MM.1S (cell line): ENCODE measurements around the gene CPLX1.

Source experiments
- DNase-seq: peaks from one replicate; pipeline ENCODE4 v3.0.0-alpha.2; 2015
- H2AFZ ChIP-seq: fragments of 300-600 bp; sonication (generic); 2 replicates; pipeline ENCODE4 v1.6.0; 2016; ENCODE audit warnings: antibody characterized with exemption, low read length
- H3F3A ChIP-seq: fragments of 300-600 bp; sonication (generic); 2 replicates; pipeline ENCODE4 v1.6.1; 2016; ENCODE audit warnings: mild to moderate bottlenecking, antibody characterized with exemption, low read length, moderate library complexity, mixed read lengths; ENCODE audit not compliant: insufficient read depth
- H3K27ac ChIP-seq: fragments of 300-600 bp; sonication (generic); 2 replicates; pipeline ENCODE4 v1.5.1; 2016; ENCODE audit warnings: mild to moderate bottlenecking, low read length
- H3K27me3 ChIP-seq: fragments of 300-600 bp; sonication (generic); replicated peaks from 2 replicates; pipeline ENCODE4 v1.6.0; 2016; ENCODE audit warnings: low read length; ENCODE audit not compliant: insufficient read depth
- H3K36me3 ChIP-seq: fragments of 300-600 bp; sonication (generic); replicated peaks from 2 replicates; pipeline ENCODE4 v1.6.1; 2016; ENCODE audit warnings: mild to moderate bottlenecking, low read length, mixed read lengths; ENCODE audit not compliant: insufficient read depth
- H3K4me1 ChIP-seq: fragments of 300-600 bp; sonication (generic); 2 replicates; pipeline ENCODE4 v1.6.1; 2016; ENCODE audit warnings: low read length, mixed read lengths
- H3K4me2 ChIP-seq: fragments of 300-600 bp; sonication (generic); 2 replicates; pipeline ENCODE4 v1.6.0; 2016; ENCODE audit warnings: low read depth, low read length
- H3K4me3 ChIP-seq: fragments of 300-600 bp; sonication (generic); 2 replicates; pipeline ENCODE4 v1.5.1; 2016; ENCODE audit warnings: low read length, mixed read lengths
- H3K79me2 ChIP-seq: fragments of 300-600 bp; sonication (generic); 2 replicates; pipeline ENCODE4 v1.6.1; 2016; ENCODE audit warnings: mixed run types, low read length, mixed read lengths
- H3K9ac ChIP-seq: fragments of 300-600 bp; sonication (generic); 2 replicates; pipeline ENCODE4 v1.6.1; 2016; ENCODE audit warnings: low read length, mixed read lengths
- H3K9me2 ChIP-seq: fragments of 300-600 bp; sonication (generic); replicated peaks from 2 replicates; pipeline ENCODE4 v1.6.1; 2016; ENCODE audit warnings: mild to moderate bottlenecking, low read length, mixed read lengths; ENCODE audit not compliant: insufficient read depth
- H3K9me3 ChIP-seq: fragments of 300-600 bp; sonication (generic); replicated peaks from 2 replicates; pipeline ENCODE4 v1.6.1; 2016; ENCODE audit warnings: mild to moderate bottlenecking, low read length, mixed read lengths; ENCODE audit not compliant: insufficient read depth
- H4K20me1 ChIP-seq: fragments of 300-600 bp; sonication (generic); 2 replicates; pipeline ENCODE4 v1.6.1; 2016; ENCODE audit warnings: mild to moderate bottlenecking, low read length, moderate library complexity, mixed read lengths; ENCODE audit not compliant: insufficient read depth
- CTCF ChIP-seq: fragments of 300-600 bp; sonication (generic); IDR thresholded peaks from 2 replicates; pipeline ENCODE4 v1.5.1; 2016; ENCODE audit warnings: antibody characterized with exemption, low read length, mixed read lengths
- EZH2 ChIP-seq: fragments of 300-600 bp; sonication (generic); optimal IDR thresholded peaks from 2 replicates; pipeline ENCODE3; 2017; ENCODE audit warnings: low read depth, mild to moderate bottlenecking, antibody characterized with exemption, low read length, mixed read lengths
- EZH2phosphoT487 ChIP-seq: fragments of 300-600 bp; sonication (generic); IDR thresholded peaks from 2 replicates; pipeline ENCODE4 v1.6.1; 2018; ENCODE audit warnings: antibody characterized with exemption, low read length

CPLX1 gene

GRCh38 chr4:762211-763190 is 63.4 kb downstream of the CPLX1 start:
- Histone ChIP-seq H3K9ac (no peak overlapping the region), H3K27ac (no peak overlapping the region), H3K36me3 (peaks cover 2% of the 10 kb centered on the region; the same call in 1 of the 2 replicates), H3K4me2 (no peak overlapping the region), H3K9me3 (no peaks in the 10 kb centered on the region), H2AFZ (no peak overlapping the region), H3K9me2 (no peaks in the 10 kb centered on the region), H3K4me3 (no peak overlapping the region), H4K20me1 (no peaks in the 10 kb centered on the region), H3K79me2 (no peaks in the 10 kb centered on the region), H3K4me1 (no peaks in the 10 kb centered on the region), H3K27me3 (no peaks in the 10 kb centered on the region), H3F3A (no peaks in the 10 kb centered on the region)
- TF ChIP-seq EZH2phosphoT487 (no peak), EZH2 (no peak), CTCF (no peak)
- no peak for DNase-seq

- Histone ChIP-seq H3K4me1 (no peaks in the 10 kb centered on the region), H3K36me3 (no peaks in the 10 kb centered on the region), H2AFZ (no peak overlapping the region), H3K4me2 (no peak overlapping the region), H3K9ac (no peak overlapping the region), H3K4me3 (no peak overlapping the region), H3K79me2 (no peaks in the 10 kb centered on the region), H3K27me3 (no peaks in the 10 kb centered on the region), H3K27ac (no peak overlapping the region), H3F3A (no peaks in the 10 kb centered on the region), H3K9me3 (no peaks in the 10 kb centered on the region), H4K20me1 (no peaks in the 10 kb centered on the region), H3K9me2 (no peaks in the 10 kb centered on the region)
- TF ChIP-seq EZH2phosphoT487 (no peak), CTCF (no peak), EZH2 (no peak)
- DNase-seq: no peak
These were observed 64.2 kb downstream of the CPLX1 start for GRCh38 chr4:761739-762138.

- H3K9ac ChIP-seq: no peak overlapping the region
- no peak overlapping the region for H3K27ac ChIP-seq
- no peaks in the 10 kb centered on the region for H3K36me3 ChIP-seq
- no peak for DNase-seq
- H3K4me2 ChIP-seq: no peak overlapping the region
- H3K9me2 ChIP-seq: no peaks in the 10 kb centered on the region
- H3K9me3 ChIP-seq: no peaks in the 10 kb centered on the region
- H3K79me2 ChIP-seq: no peaks in the 10 kb centered on the region
- no peak overlapping the region for H2AFZ ChIP-seq
- TF ChIP-seq CTCF (no peak), EZH2 (no peak), EZH2phosphoT487 (no peak)
- H3K4me3 ChIP-seq: no peak overlapping the region
- H4K20me1 ChIP-seq: no peaks in the 10 kb centered on the region
- no peaks in the 10 kb centered on the region for H3K27me3 ChIP-seq
- no peaks in the 10 kb centered on the region for H3K4me1 ChIP-seq
- no peaks in the 10 kb centered on the region for H3F3A ChIP-seq
These were observed 64.8 kb downstream of the CPLX1 start for GRCh38 chr4:761086-761485.
